ENCODE measurements around the gene DNAH12.

The DNAH12 gene

GRCh38 chr3:57544181-57545125 lies at the start of gene DNAH12:
Gene DNAH12, minus strand, starts transcription at chr3:57544344. Its CDS starts 1,474 bp downstream, at chr3:57542870.
- peak; percentile 44 for DNase-seq (ENCODE audit: low read depth)
- TF ChIP-seq CTCF (conservative IDR thresholded peaks at IDR 0.05; ENCODE audit: low read depth, low read length), result no peak
- peak within 1 kb of the TSS; percentile 59 for H3K4me3 ChIP-seq (ENCODE audit: low read length)

- no peak for DNase-seq (ENCODE audit: low read depth)
- no peak overlapping the region for H3K4me3 ChIP-seq (ENCODE audit: low read length)
- no peak for TF ChIP-seq CTCF (conservative IDR thresholded peaks at IDR 0.05; ENCODE audit: low read depth, low read length)
Measured at GRCh38 chr3:57592306-57592705, 48.2 kb upstream of the DNAH12 start.

GRCh38 chr3:57587905-57588304 lies 43.8 kb upstream of the DNAH12 start:
- DNase-seq (ENCODE audit: low read depth), result no peak
- H3K4me3 ChIP-seq (ENCODE audit: low read length), result no peak overlapping the region
- TF ChIP-seq CTCF (conservative IDR thresholded peaks at IDR 0.05; ENCODE audit: low read depth, low read length), result no peak

- no peak overlapping the region for H3K4me3 ChIP-seq (ENCODE audit: low read length)
- no peak for DNase-seq (ENCODE audit: low read depth)
- no peak for TF ChIP-seq CTCF (conservative IDR thresholded peaks at IDR 0.05; ENCODE audit: low read depth, low read length)
Measured at GRCh38 chr3:57586778-57587177, 42.6 kb upstream of the DNAH12 start.

- no peak for TF ChIP-seq CTCF (conservative IDR thresholded peaks at IDR 0.05; ENCODE audit: low read depth, low read length)
- no peak overlapping the region for H3K4me3 ChIP-seq (ENCODE audit: low read length)
- DNase-seq (ENCODE audit: low read depth), result no peak
Measured at GRCh38 chr3:57583544-57583943, 39.4 kb upstream of the DNAH12 start.

- no peak for DNase-seq (ENCODE audit: low read depth)
- TF ChIP-seq CTCF (conservative IDR thresholded peaks at IDR 0.05; ENCODE audit: low read depth, low read length), result peak; percentile 40
- H3K4me3 ChIP-seq (ENCODE audit: low read length), result no peak overlapping the region
Measured at GRCh38 chr3:57582474-57583168, 38.5 kb upstream of the DNAH12 start.
